Posterior vena cava (tissue), 2 donors: ENCODE results near the gene CLIP1. TPM values are rescaled to one million over a fixed set of nuclear protein-coding genes. Genes with fewer than 3 reads are reported as not detected.
A peak's percentile ranks its signal among the peaks of the same experiment; 100 is the strongest.
"Not testable (repeated sequence)": the region's sequence is repeated elsewhere in the genome, so short reads cannot be mapped to it uniquely, and the experiment has no call there.

ENCODE experiments used
- DNase-seq: peaks from one replicate; pipeline ENCODE4 v3.0.0-alpha.2; 2020; ENCODE audit warnings: low spot score
- intact Hi-C, 2 donors: fragments of 100-400 bp; cut with DNase I; formaldehyde crosslinking; loops; one replicate each; pipeline versions ENCODE4 v1.14.1 to v1.14.2; 2022 to 2023
- total RNA-seq, 2 donors: library from RNA; stranded (reverse); fragmentation: NEBNext Ultra II Directional; extraction: Animal tissue kit (Norgen Biotek cat#: 25700); gene quantifications; one replicate each; pipeline ENCODE4 v1.2.1, GENCODE V29; 2021
- donor health status: DM: yes; HTN: yes; CAD: no.
- donor health status: DM: yes; HTN: yes; CAD: no.

The CLIP1 gene
- total RNA-seq, 2 donors from 2014 or later, result 141 to 226 TPM

DNA sequence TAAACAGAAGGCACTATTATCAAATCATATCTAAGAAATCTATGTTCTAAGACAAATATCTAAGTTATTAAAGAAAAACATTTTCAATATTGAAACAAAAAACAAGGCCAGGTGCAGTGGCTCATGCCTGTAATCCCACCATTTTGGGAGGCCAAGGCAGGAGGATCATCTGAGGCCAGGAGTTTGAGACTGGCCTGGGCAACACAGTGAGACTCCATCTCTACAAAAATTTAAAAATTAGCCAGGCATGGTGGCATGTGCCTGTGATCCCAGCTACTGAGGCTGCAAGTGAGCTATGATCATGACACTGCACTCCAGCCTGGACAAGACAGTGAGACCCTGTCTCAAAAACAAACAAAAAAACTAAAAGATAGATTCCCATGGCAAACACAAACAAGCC is 54.8 kb downstream of the CLIP1 start:
- DNase-seq, intact Hi-C loops: not testable (repeated sequence)

DNA sequence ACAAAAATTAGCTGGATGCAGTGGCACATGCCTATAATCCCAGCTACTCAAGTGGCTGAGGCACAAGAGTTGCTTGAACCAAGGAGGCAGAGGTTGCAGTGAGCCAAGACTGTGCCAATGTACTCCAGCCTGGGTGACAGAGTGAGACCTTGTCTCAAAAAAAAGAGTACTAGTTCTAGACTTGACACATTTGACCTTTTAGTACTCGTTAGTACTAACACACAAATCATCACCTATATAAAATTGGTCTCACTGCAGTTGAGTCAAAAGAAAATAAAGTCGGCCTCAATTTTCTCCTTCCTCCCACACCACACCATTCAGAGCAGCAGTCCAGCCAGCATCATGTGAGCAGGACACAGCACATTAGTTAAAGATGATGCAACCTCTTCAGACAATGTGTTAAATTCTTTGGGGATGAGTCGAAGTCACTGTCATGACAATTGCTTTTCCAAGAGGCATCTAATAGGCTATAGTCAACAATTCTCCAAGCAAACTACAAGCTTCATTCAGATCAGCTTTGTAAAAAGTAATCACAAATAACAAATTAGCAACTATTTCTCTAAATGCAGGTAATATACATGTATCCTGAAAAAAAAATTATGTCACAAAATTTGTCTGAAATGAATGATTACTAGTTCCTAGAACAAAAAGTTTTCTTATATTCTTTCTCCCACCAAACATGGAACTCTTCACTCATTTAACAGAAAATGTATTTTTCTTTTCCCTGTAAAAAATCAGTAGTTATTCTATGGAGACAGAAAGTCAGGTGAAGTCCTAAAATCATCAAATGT is 55.6 kb downstream of the CLIP1 start:
- no peak for DNase-seq
- intact Hi-C loops, result no loop called here

DNA sequence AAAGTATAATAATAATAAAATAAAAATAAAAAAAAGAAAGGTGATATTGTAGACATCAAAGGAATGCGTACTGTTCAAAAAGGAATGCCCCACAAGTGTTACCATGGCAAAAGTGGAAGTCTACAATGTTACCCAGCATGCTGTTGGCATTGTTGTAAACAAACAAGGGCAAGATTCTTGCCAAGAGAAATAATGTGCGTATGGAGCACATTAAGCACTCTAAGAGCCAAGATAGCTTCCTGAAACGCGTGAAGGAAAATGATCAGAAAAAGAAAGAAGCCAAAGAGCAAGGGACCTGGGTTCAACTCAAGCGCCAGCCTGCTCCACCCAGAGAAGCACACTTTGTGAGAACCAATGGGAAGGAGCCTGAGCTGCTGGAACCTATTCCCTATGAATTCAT is 57.2 kb downstream of the CLIP1 start:
- DNase-seq, intact Hi-C loops: not testable (repeated sequence)

- intact Hi-C loops, result no loop called here
- no peak for DNase-seq
These were observed 58.7 kb downstream of the CLIP1 start for GRCh38 chr12:122363782-122364181.

DNA sequence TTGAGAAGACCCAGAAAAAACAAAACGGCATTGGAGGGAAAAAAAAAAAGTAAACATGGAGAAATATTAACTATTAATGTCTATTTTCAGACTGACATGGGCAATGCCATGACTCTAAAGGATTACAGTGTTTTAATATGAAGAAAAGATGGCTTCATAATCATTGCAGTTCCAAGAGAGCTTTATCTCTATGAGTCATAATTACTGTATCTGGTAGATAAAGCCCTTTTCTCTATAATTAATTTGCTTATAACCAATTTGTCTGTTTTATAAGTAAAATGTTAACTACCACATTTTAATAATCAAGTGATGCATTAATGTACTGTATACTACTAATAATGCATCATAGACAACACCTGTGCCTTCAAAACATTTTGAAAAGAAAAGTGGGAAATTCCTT is 59.7 kb downstream of the CLIP1 start:
- intact Hi-C loops, result no loop called here

GRCh38 chr12:122358403-122358802 is 64.1 kb downstream of the CLIP1 start:
- DNase-seq, intact Hi-C loops: not testable (repeated sequence)

More for the DNA sequence above, 59.7 kb downstream of the CLIP1 start:
- no peak for DNase-seq

DNA sequence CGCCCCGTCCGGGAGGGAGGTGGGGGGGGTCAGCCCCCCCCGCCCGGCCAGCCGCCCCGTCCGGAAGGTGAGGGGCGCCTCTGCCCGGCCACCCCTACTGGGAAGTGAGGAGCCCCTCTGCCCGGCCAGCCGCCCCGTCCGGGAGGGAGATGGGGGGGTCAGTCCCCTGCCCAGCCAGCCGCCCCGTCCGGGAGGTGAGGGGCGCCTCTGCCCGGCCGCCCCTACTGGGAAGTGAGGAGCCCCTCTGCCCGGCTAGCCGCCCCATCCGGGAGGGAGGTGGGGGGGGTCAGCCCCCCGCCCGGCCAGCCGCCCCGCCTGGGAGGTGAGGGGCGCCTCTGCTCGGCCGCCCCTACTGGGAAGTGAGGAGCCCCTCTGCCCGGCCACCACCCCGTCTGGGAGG is 64.9 kb downstream of the CLIP1 start:
- intact Hi-C loops, DNase-seq: not testable (repeated sequence)

DNA sequence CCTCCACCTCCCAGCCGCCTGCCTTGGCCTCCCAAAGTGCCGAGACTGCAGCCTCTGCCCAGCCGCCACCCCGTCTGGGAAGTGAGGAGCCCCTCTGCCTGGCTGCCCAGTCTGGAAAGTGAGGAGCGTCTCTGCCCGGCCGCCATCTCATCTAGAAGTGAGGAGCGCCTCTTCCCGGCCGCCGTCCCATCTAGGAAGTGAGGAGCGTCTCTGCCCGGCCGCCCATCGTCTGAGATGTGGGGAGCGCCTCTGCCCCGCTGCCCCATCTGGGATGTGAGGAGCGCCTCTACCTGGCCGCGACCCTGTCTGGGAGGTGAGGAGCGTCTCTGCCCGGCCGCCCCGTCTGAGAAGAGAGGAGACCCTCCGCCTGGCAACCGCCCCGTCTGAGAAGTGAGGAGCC is 65.5 kb downstream of the CLIP1 start:
- intact Hi-C loops, DNase-seq: not testable (repeated sequence)

DNA sequence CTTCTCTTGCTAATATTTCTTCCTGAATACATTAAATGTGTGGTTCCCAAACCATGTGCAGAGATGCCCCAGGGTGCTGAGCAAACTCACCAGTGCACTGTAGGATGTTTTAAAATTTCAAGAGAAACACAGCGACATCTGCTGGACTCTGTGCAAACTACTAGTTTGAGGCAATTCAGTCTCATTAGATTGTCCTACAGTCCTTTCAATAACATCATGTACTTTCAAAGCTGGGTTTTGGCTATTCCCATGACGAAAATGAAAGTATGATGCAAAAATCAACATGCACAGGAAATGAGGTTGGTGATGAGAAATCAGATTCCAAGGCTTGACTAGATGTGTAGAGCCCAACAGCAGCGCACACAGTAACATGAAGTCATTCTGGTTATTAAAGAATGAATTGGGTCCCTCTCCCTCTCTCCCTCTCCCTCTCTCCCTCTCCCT is 66.3 kb downstream of the CLIP1 start:
- intact Hi-C loops, result no loop called here
- DNase-seq, result no peak

DNA sequence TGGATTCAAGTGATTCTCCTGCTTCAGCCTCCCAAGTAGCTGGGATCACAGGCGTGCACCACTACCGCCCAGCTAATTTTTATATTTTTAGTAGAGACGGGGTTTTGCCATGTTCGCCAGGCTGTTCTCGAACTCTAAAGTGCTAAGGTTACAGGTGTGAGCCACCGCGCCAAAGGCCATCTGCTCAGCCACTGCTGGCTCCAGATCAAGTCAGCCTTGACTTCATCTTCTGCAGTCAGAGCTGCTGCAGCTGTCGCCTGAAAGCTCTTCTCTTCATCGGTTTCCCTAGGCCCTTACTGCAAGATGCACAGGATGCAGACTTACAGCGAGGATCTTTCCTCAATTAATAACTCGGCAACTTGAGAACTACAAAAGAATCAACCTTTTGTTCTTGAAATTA is 66.8 kb downstream of the CLIP1 start:
- intact Hi-C loops, result no loop called here
- DNase-seq, result no peak

DNA sequence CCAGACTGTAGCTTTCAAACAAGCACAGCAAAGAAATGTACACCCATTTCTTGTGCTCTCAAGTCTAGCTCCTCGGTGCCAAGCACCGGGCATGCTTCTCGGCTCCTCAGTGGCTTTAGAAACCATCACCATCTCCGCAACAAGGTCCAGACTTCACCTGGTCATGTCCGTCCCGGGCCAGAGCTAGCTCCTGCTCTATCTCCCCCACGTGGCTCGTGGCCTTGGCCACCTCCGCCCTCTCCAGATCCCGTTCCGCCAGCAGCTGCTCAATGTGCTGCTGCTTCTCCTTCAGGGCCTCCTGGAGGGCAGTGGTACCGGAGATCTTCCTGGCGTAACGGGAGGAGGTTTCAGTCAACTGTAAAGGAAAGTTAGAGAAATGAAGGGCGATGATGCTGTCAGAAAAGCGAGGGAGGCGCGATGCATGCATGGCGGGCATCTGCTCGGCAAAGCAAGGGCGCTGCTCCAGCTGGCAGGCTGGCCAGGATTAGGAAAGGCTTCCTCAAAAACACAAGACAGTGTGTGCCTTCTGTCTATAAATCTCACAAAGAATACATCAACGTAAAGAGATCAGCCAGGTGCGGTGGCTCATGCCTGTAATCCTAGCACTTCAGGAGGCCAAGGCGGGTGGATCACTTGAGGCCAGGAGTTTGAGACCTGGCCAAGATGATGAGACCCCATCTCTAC is 67.4 kb downstream of the CLIP1 start:
- no peak for DNase-seq
- intact Hi-C loops, result no loop called here

DNA sequence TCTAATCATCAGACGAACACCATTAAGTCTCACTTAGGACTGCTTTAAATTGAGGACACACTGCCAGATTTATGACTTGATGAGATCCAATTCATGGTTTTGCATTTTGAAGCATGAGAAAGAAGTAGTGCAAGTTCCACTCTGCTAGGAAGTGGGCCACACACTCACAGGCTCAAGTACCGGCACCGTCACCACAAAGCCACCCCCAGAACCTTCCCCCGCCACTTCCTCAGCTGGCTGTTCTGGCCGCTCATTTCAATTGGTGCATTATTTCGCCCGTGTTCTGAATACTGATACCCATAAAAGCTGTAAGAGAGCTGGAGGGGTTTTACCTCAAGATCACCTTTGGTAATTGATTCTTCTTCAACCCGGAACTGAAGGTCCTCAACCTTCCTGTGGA is 70.1 kb downstream of the CLIP1 start:
- DNase-seq, result no peak
- intact Hi-C loops, result no loop called here

- peak; percentile 92 for DNase-seq
- intact Hi-C loops, result no loop called here
These were observed 72.2 kb downstream of the CLIP1 start for GRCh38 chr12:122350141-122350848.

- DNase-seq, result no peak
- intact Hi-C loops, result no loop called here
These were observed 73.4 kb downstream of the CLIP1 start for GRCh38 chr12:122349078-122349477.

- no peak for DNase-seq
- intact Hi-C loops, result no loop called here
These were observed 74.0 kb downstream of the CLIP1 start for GRCh38 chr12:122348505-122348904.

- no peak for DNase-seq
- intact Hi-C loops, result no loop called here
These were observed 76.4 kb downstream of the CLIP1 start for GRCh38 chr12:122346054-122346453.

- DNase-seq, result no peak
- intact Hi-C loops, result no loop called here
These were observed 77.4 kb downstream of the CLIP1 start for GRCh38 chr12:122345042-122345441.

DNA sequence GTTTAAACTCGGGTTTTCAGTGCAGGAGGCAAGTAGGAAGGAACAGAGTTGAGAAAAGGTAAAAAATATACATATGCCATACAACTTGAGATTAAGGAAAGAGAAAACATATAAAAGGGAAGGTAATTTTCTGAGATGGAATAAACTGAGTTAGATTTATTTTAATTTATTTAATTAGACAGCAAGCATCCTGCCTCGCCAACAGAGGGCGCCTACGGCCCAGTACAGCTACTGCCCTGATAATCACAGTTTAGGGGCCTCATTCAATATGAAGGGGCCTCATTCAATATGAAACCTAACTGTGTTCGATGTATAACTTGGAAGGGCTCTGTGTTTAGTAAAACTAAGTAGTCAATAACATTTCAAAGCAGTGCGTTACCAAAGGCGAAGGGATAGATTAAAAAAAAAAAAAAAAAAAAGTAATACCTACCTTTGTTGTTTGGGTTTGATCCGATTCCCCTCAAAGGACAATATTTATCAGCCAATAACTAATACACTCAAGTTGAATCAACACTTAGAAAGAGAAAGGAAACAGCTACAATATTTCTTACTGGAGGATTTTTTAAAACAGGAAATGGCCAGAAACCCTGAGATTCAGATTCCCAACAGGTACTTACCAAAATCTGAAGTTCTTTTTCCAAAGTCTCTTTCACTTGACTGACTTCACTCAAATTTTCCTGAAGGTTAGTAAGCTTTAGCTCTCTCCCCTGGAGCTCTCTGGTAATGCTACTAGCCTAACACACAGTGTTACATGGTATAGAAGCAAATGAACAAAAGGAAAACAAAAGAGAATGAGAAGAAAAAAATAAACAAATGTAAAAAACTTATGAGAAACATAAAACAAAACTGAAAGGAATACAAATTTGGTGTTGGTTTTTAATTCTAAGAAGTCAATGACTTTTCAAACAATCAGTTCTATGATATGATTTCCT is 86.2 kb downstream of the CLIP1 start:
- intact Hi-C loops, result no loop called here

More for the DNA sequence above, 86.2 kb downstream of the CLIP1 start:
- DNase-seq, result no peak
